HCT116 (cell line): Measurements from ENCODE around the gene APC2. TPM values are rescaled to one million over a fixed set of nuclear protein-coding genes. Genes with fewer than 3 reads are reported as not detected.

Experiments
- ATAC-seq: fragments of 200-7000 bp; cut with Tn5 transposase; 2 replicates; pipeline ENCODE4 v1.9.1; 2020; ENCODE audit warnings: mild to moderate bottlenecking, moderate library complexity
- BruUV-seq: library from RNA; stranded (reverse); fragments of 400-500 nt; replicated peaks from 2 replicates; lab custom pipeline; 2021; lab: Mats Ljungman, UMichigan
- CTCF ChIA-PET: fragments of 300-600 bp; sonication (Branson Sonifier 250); formaldehyde crosslinking; loops from one replicate; lab custom pipeline; 2021; ENCODE audit warnings: antibody characterized with exemption; lab: Charles Lee
- POLR2A ChIA-PET: fragments of 300-600, 350-600 bp; sonication (Branson Sonifier 250); formaldehyde crosslinking; loops from one replicate; lab custom pipeline; 2021; ENCODE audit warnings: antibody characterized with exemption; lab: Charles Lee
- RAD21 ChIA-PET, 2 experiments: fragments of 300-600 bp; sonication (Branson Sonifier 250); formaldehyde crosslinking; loops; one replicate each; lab custom pipeline; 2023; ENCODE audit warnings: low total read pairs in 2 of 2; ENCODE audit not compliant: uncharacterized antibody in 2 of 2, unreplicated experiment in 2 of 2, low non-redundant PET in 1 of 2; lab: Charles Lee
- DNase-seq: peaks from one replicate; pipeline ENCODE4 v3.0.0-alpha.2; 2010; ENCODE audit warnings: low read depth, low spot score
- H2AFZ ChIP-seq: fragments of 200-600 bp; shearing (Covaris generic), sonication (generic); 2 replicates; pipeline ENCODE4 v1.6.1; 2017; ENCODE audit warnings: low read depth, mixed run types, mixed read lengths, antibody characterized with exemption, low read length; ENCODE audit not compliant: poor library complexity, severe bottlenecking
- H3K27ac ChIP-seq: 2 replicates; pipeline ENCODE4 v1.5.1; 2012; ENCODE audit warnings: low read depth, low read length
- H3K27me3 ChIP-seq: fragments of 200-600 bp; sonication (generic); 2 replicates; pipeline ENCODE4 v1.6.1; 2016; ENCODE audit warnings: mixed run types, low read length, mixed read lengths; ENCODE audit not compliant: insufficient read depth
- H3K36me3 ChIP-seq, 2 experiments: fragments of 200-500 bp in 1 of 2; fragments of 200-600 bp in 1 of 2; sonication (Bioruptor generic) in 1 of 2; sonication (generic) in 1 of 2; 2 replicates each; pipeline versions ENCODE4 v1.5.1 to v1.6.1; 2014 to 2016; ENCODE audit warnings: low read length in 2 of 2, inconsistent platforms in 1 of 2, mixed read lengths in 1 of 2, mixed run types in 1 of 2; ENCODE audit not compliant: insufficient read depth in 2 of 2, control insufficient read depth in 1 of 2
- H3K4me1 ChIP-seq, 2 experiments: fragments of 200-600 bp in 1 of 2; sonication (generic) in 1 of 2; 2 replicates each; pipeline versions ENCODE4 v1.5.1 to v1.6.1; 2012 to 2017; ENCODE audit warnings: low read length in 2 of 2, inconsistent platforms in 1 of 2, mild to moderate bottlenecking in 1 of 2, mixed read lengths in 1 of 2, mixed run types in 1 of 2, moderate library complexity in 1 of 2; ENCODE audit not compliant: insufficient read depth in 2 of 2, control insufficient read depth in 1 of 2
- H3K4me2 ChIP-seq: fragments of 200-600 bp; sonication (generic); 2 replicates; pipeline ENCODE4 v1.6.1; 2017; ENCODE audit warnings: mixed run types, low read length, mixed read lengths
- H3K4me3 ChIP-seq, 2 experiments: fragments of 200-600 bp in 1 of 2; sonication (generic) in 1 of 2; replicated peaks in 1 of 2; 2 replicates each; pipeline ENCODE4 v1.5.1; 2011 to 2016; ENCODE audit warnings: low read length in 2 of 2, control low read depth in 1 of 2, low read depth in 1 of 2, mild to moderate bottlenecking in 1 of 2, mixed read lengths in 1 of 2, mixed run types in 1 of 2
- H3K79me2 ChIP-seq: fragments of 200-600 bp; sonication (generic); 2 replicates; pipeline ENCODE4 v1.6.1; 2017; ENCODE audit warnings: mild to moderate bottlenecking, mixed run types, low read length, moderate library complexity, mixed read lengths; ENCODE audit not compliant: insufficient read depth
- H3K9ac ChIP-seq: fragments of 200-600 bp; sonication (generic); 2 replicates; pipeline ENCODE4 v1.6.1; 2016; ENCODE audit warnings: low read length, mixed read lengths
- H3K9me2 ChIP-seq: fragments of 200-600 bp; sonication (generic), shearing (Covaris generic); 2 replicates; pipeline ENCODE4 v1.6.1; 2017; ENCODE audit warnings: mixed run types, mild to moderate bottlenecking, moderate library complexity; ENCODE audit not compliant: insufficient read depth
- H3K9me3 ChIP-seq, 2 experiments: fragments of 200-500 bp in 1 of 2; fragments of 200-600 bp in 1 of 2; sonication (Bioruptor generic) in 1 of 2; sonication (generic) in 1 of 2; 2 replicates each; pipeline ENCODE4 v1.6.1; 2014 to 2017; ENCODE audit warnings: low read length in 2 of 2, mixed read lengths in 2 of 2, inconsistent platforms in 1 of 2, low read depth in 1 of 2, mild to moderate bottlenecking in 1 of 2, mixed run types in 1 of 2, moderate library complexity in 1 of 2; ENCODE audit not compliant: control insufficient read depth in 1 of 2, insufficient read depth in 1 of 2
- H4K20me1 ChIP-seq: fragments of 200-600 bp; sonication (generic), shearing (Covaris generic); 2 replicates; pipeline ENCODE4 v1.6.1; 2017; ENCODE audit warnings: mixed run types, mild to moderate bottlenecking, moderate library complexity; ENCODE audit not compliant: insufficient read depth
- ELF1 ChIP-seq: IDR thresholded peaks from 2 replicates; pipeline ENCODE4 v1.6.1; 2012; ENCODE audit warnings: low read depth, borderline replicate concordance
- EZH2 ChIP-seq: fragments of 200-600 bp; sonication (generic); IDR thresholded peaks from 2 replicates; pipeline ENCODE4 v1.6.1; 2017; ENCODE audit warnings: antibody characterized with exemption, mixed run types
- EZH2phosphoT487 ChIP-seq: fragments of 200-600 bp; IDR thresholded peaks from 2 replicates; pipeline ENCODE4 v1.6.1; 2018; ENCODE audit warnings: antibody characterized with exemption, borderline replicate concordance
- FOSL1 ChIP-seq: IDR thresholded peaks from 2 replicates; pipeline ENCODE4 v1.6.1; 2012; ENCODE audit warnings: low read depth
- POLR2A ChIP-seq: IDR thresholded peaks from 2 replicates; pipeline ENCODE4 v1.7.0; 2011; ENCODE audit warnings: borderline replicate concordance; ENCODE audit not compliant: insufficient read depth, insufficient read length; ENCODE audit errors: extremely low read depth
- SP1 ChIP-seq: IDR thresholded peaks from 2 replicates; pipeline ENCODE4 v1.6.1; 2012; ENCODE audit warnings: low read depth
- SRF ChIP-seq: IDR thresholded peaks from 2 replicates; pipeline ENCODE4 v1.6.1; 2012; ENCODE audit warnings: low read depth
- TCF7L2 ChIP-seq: IDR thresholded peaks from 2 replicates; pipeline ENCODE4 v1.7.0; 2011; ENCODE audit warnings: borderline replicate concordance, inconsistent platforms; ENCODE audit not compliant: insufficient read depth, insufficient read length; ENCODE audit errors: extremely low read depth
- YY1 ChIP-seq: IDR thresholded peaks from 2 replicates; pipeline ENCODE4 v1.6.1; 2011; ENCODE audit warnings: low read length, low read depth, moderate library complexity, mild to moderate bottlenecking; ENCODE audit not compliant: insufficient replicate concordance; ENCODE audit errors: extremely low read depth
- ZFX ChIP-seq: fragments of 450-650 bp; IDR thresholded peaks from 2 replicates; pipeline ENCODE4 v1.6.1; 2017
- intact Hi-C: fragments of 100-400 bp; cut with micrococcal nuclease; formaldehyde crosslinking; loops from 2 replicates; pipeline ENCODE4 v1.10.0; 2022
- total RNA-seq: library from RNA; stranded (reverse); gene quantifications from one replicate; pipeline ENCODE4 v1.2.1, GENCODE V29; 2021; ENCODE audit not compliant: unreplicated experiment
- TF ChIP-seq, protein P1 (sequence below): IDR thresholded peaks from 2 replicates; pipeline ENCODE4 v1.6.1; 2012; ENCODE audit warnings: low read depth
- TF ChIP-seq, protein P2 (sequence below), 3 experiments: fragments of 200-600 bp in 1 of 3; sonication (generic) in 1 of 3; IDR thresholded peaks in 2 of 3; conservative IDR thresholded peaks in 1 of 3; 2 replicates each; pipeline ENCODE4 v1.5.1; 2012 to 2017; ENCODE audit warnings: low read depth in 2 of 3, low read length in 2 of 3, antibody characterized with exemption in 1 of 3, borderline replicate concordance in 1 of 3, control low read depth in 1 of 3, mild to moderate bottlenecking in 1 of 3, mixed read lengths in 1 of 3, mixed run types in 1 of 3, moderate library complexity in 1 of 3; ENCODE audit not compliant: insufficient read depth in 1 of 3

APC2 gene
- total RNA-seq, 1 experiment from 2014 or later, result 1.6 TPM

DNA sequence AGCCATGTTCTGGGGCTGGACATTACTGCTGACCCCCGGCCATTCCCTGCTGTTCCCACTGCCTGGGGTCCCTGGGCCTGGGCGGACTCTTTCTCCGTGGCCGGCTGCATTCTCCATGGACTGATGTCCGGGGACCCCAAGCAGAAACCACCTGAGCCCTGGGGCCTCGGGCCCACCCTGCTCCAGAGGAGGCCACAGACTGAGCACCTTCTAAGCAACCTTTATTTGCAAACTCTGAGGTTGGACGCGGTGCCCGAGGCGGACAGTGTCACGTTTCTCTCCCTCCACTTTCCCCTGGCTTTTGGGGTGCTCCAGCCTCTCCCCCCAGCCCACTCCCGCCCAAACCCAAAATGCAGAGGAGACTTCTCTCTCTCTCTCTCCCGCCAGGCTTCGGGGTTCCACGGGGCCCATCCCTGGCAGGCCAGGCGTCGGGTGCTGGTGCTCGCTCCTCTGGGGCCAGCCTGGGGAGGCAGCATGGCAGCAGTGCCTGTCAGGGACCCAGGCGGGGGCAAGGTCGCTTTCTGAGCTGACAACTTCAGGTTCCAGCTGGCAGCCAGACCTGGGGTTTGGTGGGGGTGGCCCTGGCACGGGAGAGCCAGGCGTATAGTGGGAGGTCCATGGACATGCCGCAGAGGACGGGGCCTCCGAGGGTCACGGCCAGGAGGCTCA is 31.4 kb downstream of the APC2 start:
- ChIA-PET POLR2A (no interaction called here), CTCF (no interaction called here), RAD21 (no interaction called here)
- no peak overlapping the region for H3K9ac ChIP-seq
- H3K79me2 ChIP-seq, result peaks cover 25% of the 10 kb centered on the region
- DNase-seq (no peak), ATAC-seq (no peak)
- no peaks in the 10 kb centered on the region for H3K27me3 ChIP-seq
- no peaks in the 10 kb centered on the region for H3K9me2 ChIP-seq
- H3K4me3 ChIP-seq, result no peak overlapping the region
- no peaks in the 10 kb centered on the region for H4K20me1 ChIP-seq
- H3K4me2 ChIP-seq, result no peak overlapping the region
- no TSS peak for BruUV-seq
- TF ChIP-seq SRF (no peak), YY1 (no peak), FOSL1 (no peak)
- no peak overlapping the region for H3K27ac ChIP-seq
- H3K36me3 ChIP-seq, result peaks cover 0 to 5% of the 10 kb centered on the region in 2 experiments; a peak in 2 of 4 replicates
- no peak overlapping the region for H2AFZ ChIP-seq
- H3K4me1 ChIP-seq, result peaks cover 5 to 21% of the 10 kb centered on the region in 2 experiments; a peak in 3 of 4 replicates
- H3K9me3 ChIP-seq, result no peaks in the 10 kb centered on the region
- intact Hi-C loops, result no loop called here

DNA sequence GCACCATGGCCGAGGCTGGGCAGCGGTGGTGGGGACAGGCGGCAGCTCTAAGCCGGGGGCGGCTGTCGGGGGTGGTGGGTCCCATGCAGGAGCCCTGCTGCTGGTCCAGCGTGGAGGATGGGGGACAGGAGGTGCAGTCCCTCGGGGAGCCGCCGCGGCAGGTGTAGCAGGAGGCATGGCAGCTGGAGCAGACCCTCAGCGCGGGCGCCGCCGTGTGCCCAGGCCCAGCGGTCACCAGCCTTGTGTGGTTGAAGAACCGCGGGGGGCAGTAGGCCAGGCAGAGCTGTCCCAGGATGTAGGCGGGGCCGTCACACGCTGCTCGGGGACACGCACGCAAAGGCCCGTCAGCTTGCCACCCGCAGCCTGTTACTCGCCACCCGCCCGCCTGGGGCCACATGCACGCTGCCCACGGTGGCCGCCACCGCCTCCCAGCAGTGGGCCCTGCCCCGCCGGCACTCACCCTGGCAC is 32.0 kb downstream of the APC2 start:
- peaks cover 5 to 21% of the 10 kb centered on the region in 2 experiments; a peak in 3 of 4 replicates for H3K4me1 ChIP-seq
- ATAC-seq, result no peak
- no peaks in the 10 kb centered on the region for H3K27me3 ChIP-seq
- DNase-seq, result no peak
- H3K4me3 ChIP-seq, result no peak overlapping the region
- H3K4me2 ChIP-seq, result no peak overlapping the region
- peaks cover 20% of the 10 kb centered on the region for H3K79me2 ChIP-seq
- no TSS peak for BruUV-seq
- no peaks in the 10 kb centered on the region for H3K9me2 ChIP-seq
- no peak overlapping the region for H2AFZ ChIP-seq
- ChIA-PET POLR2A (no interaction called here), CTCF (interaction anchor here (0.8 kb wide), 1 partner anchor 9 kb away, joined by 3 read pairs; the partner anchor contains the start of gene REEP6), RAD21 (no interaction called here)
- no peak overlapping the region for H3K27ac ChIP-seq
- H4K20me1 ChIP-seq, result no peaks in the 10 kb centered on the region
- no peak overlapping the region for H3K9ac ChIP-seq
- intact Hi-C loops, result no loop called here
- peaks cover 0 to 5% of the 10 kb centered on the region in 2 experiments; a peak in 2 of 4 replicates for H3K36me3 ChIP-seq
- no peaks in the 10 kb centered on the region for H3K9me3 ChIP-seq
- TF ChIP-seq SP1 (no peak), TCF7L2 (no peak), ELF1 (no peak), EZH2phosphoT487 (no peak), EZH2 (no peak), POLR2A (no peak), ZFX (no peak)
- TF ChIP-seq, protein P1, sequence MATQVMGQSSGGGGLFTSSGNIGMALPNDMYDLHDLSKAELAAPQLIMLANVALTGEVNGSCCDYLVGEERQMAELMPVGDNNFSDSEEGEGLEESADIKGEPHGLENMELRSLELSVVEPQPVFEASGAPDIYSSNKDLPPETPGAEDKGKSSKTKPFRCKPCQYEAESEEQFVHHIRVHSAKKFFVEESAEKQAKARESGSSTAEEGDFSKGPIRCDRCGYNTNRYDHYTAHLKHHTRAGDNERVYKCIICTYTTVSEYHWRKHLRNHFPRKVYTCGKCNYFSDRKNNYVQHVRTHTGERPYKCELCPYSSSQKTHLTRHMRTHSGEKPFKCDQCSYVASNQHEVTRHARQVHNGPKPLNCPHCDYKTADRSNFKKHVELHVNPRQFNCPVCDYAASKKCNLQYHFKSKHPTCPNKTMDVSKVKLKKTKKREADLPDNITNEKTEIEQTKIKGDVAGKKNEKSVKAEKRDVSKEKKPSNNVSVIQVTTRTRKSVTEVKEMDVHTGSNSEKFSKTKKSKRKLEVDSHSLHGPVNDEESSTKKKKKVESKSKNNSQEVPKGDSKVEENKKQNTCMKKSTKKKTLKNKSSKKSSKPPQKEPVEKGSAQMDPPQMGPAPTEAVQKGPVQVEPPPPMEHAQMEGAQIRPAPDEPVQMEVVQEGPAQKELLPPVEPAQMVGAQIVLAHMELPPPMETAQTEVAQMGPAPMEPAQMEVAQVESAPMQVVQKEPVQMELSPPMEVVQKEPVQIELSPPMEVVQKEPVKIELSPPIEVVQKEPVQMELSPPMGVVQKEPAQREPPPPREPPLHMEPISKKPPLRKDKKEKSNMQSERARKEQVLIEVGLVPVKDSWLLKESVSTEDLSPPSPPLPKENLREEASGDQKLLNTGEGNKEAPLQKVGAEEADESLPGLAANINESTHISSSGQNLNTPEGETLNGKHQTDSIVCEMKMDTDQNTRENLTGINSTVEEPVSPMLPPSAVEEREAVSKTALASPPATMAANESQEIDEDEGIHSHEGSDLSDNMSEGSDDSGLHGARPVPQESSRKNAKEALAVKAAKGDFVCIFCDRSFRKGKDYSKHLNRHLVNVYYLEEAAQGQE, result no peak
- TF ChIP-seq, protein P2, sequence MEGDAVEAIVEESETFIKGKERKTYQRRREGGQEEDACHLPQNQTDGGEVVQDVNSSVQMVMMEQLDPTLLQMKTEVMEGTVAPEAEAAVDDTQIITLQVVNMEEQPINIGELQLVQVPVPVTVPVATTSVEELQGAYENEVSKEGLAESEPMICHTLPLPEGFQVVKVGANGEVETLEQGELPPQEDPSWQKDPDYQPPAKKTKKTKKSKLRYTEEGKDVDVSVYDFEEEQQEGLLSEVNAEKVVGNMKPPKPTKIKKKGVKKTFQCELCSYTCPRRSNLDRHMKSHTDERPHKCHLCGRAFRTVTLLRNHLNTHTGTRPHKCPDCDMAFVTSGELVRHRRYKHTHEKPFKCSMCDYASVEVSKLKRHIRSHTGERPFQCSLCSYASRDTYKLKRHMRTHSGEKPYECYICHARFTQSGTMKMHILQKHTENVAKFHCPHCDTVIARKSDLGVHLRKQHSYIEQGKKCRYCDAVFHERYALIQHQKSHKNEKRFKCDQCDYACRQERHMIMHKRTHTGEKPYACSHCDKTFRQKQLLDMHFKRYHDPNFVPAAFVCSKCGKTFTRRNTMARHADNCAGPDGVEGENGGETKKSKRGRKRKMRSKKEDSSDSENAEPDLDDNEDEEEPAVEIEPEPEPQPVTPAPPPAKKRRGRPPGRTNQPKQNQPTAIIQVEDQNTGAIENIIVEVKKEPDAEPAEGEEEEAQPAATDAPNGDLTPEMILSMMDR (IDR thresholded peaks at IDR 0.05 in 2 of 3, conservative IDR thresholded peaks at IDR 0.05 in 1 of 3; ENCODE audit: borderline replicate concordance in 1 of 3, insufficient read depth in 1 of 3, low read depth in 2 of 3, low read length in 2 of 3), result no peak
